Hepatocyte (in vitro differentiated cells): ENCODE results near the gene OR51A2. TPM values are rescaled to one million over a fixed set of nuclear protein-coding genes. Genes with fewer than 3 reads are reported as not detected.
"Not testable (repeated sequence)": the region's sequence is repeated elsewhere in the genome, so short reads cannot be mapped to it uniquely, and the experiment has no call there.

Source experiments
- DNase-seq: peaks from one replicate; pipeline ENCODE4 v3.0.0-alpha.2; 2016; ENCODE audit warnings: low spot score
- H2AFZ ChIP-seq: fragments of 200-600 bp; sonication (generic); 2 replicates; pipeline ENCODE4 v1.6.0; 2016; ENCODE audit warnings: antibody characterized with exemption, mild to moderate bottlenecking
- H3K27ac ChIP-seq: fragments of 200-600 bp; sonication (generic); 2 replicates; pipeline ENCODE4 v1.5.1; 2016; ENCODE audit warnings: mild to moderate bottlenecking
- H3K27me3 ChIP-seq: fragments of 200-600 bp; sonication (generic); 2 replicates; pipeline ENCODE4 v1.6.1; 2016
- H3K36me3 ChIP-seq: fragments of 200-600 bp; sonication (generic); replicated peaks from 2 replicates; pipeline ENCODE4 v1.5.1; 2016; ENCODE audit warnings: low read depth; ENCODE audit not compliant: insufficient read depth
- H3K4me1 ChIP-seq: fragments of 200-600 bp; sonication (generic); 2 replicates; pipeline ENCODE4 v1.5.1; 2016; ENCODE audit warnings: mild to moderate bottlenecking, moderate library complexity; ENCODE audit not compliant: insufficient read depth
- H3K4me2 ChIP-seq: fragments of 200-600 bp; sonication (generic); 2 replicates; pipeline ENCODE4 v1.6.0; 2016
- H3K4me3 ChIP-seq: fragments of 200-600 bp; sonication (generic); 2 replicates; pipeline ENCODE4 v1.5.1; 2016; ENCODE audit warnings: mild to moderate bottlenecking
- H3K79me2 ChIP-seq: fragments of 200-600 bp; sonication (generic); 2 replicates; pipeline ENCODE4 v1.6.0; 2017; ENCODE audit warnings: mild to moderate bottlenecking
- H3K9me2 ChIP-seq: fragments of 200-600 bp; sonication (generic); replicated peaks from 2 replicates; pipeline ENCODE4 v1.6.0; 2017; ENCODE audit warnings: mild to moderate bottlenecking; ENCODE audit not compliant: insufficient read depth
- H3K9me3 ChIP-seq: fragments of 200-600 bp; sonication (generic); 2 replicates; pipeline ENCODE4 v1.5.1; 2016; ENCODE audit warnings: low read depth, mild to moderate bottlenecking
- H4K20me1 ChIP-seq: fragments of 200-600 bp; sonication (generic); 2 replicates; pipeline ENCODE4 v1.6.0; 2016; ENCODE audit warnings: mild to moderate bottlenecking; ENCODE audit not compliant: insufficient read depth, poor library complexity, severe bottlenecking
- EZH2 ChIP-seq: fragments of 200-600 bp; sonication (generic); IDR thresholded peaks from 2 replicates; pipeline ENCODE4 v1.6.1; 2016; ENCODE audit warnings: antibody characterized with exemption, mild to moderate bottlenecking, borderline replicate concordance
- EZH2phosphoT487 ChIP-seq: fragments of 200-600 bp; sonication (generic); IDR thresholded peaks from one replicate; pipeline ENCODE4 v1.6.1; 2018; ENCODE audit warnings: antibody characterized with exemption, mild to moderate bottlenecking, low read depth, moderate library complexity; ENCODE audit not compliant: unreplicated experiment, severe bottlenecking
- WGBS: methylation state at CpG from one replicate; pipeline ENCODE4 v1.1.6; 2016; ENCODE audit warnings: low lambda C conversion rate; ENCODE audit errors: missing lambda C conversion rate; 5-methylcytosine and 5-hydroxymethylcytosine counted together
- polyA plus RNA-seq: library from polyadenylated mRNA; unstranded; fragments of >200 nt; fragmentation: Nextera tagmentation; extraction: Ambion mirVana; gene quantifications from 2 replicates; pipeline ENCODE4 v1.2.1, GENCODE V29; 2016
- total RNA-seq: library from RNA; depleted of rRNA; stranded (reverse); fragments of >200 nt; gene quantifications from 2 replicates; pipeline ENCODE4 v1.2.3, GENCODE V29; 2014
- TF ChIP-seq, protein P1 (sequence below): fragments of 200-600 bp; sonication (generic); IDR thresholded peaks from 2 replicates; pipeline ENCODE4 v1.5.1; 2016; ENCODE audit warnings: antibody characterized with exemption, mild to moderate bottlenecking; ENCODE audit not compliant: poor library complexity

OR51A2 gene
- total RNA-seq (not detected in 2 replicates), polyA plus RNA-seq (not detected in 2 replicates)

DNA sequence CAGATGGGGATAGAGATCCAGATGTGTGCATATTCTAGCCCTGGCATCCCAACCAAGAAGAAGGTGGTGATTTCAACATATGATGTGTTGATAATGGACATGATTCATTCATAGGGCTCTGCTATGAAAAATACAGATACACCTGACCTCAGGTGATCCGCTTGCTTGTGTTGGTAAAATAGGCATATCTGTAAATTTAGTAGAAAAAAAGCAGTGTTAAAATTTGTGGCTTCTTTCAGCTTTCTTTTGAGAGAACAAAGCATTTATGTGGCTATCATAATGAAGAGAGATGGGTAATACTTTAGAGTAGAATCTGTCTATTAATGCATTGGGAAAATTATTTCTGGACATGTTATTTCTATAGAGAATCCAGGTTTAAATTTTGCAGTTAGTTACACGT is at the start of gene OR51A2:
Gene OR51A2, minus strand, starts transcription at position 101 of the 400 bp plus-strand sequence. Its CDS starts 0 bp downstream, at position 101.
- not testable (repeated sequence) for H3K27me3 ChIP-seq, H3K4me1 ChIP-seq, H3K27ac ChIP-seq, H3K4me2 ChIP-seq, H3K4me3 ChIP-seq, H3K79me2 ChIP-seq, H2AFZ ChIP-seq, H4K20me1 ChIP-seq, DNase-seq, H3K9me2 ChIP-seq, H3K9me3 ChIP-seq, H3K36me3 ChIP-seq
- 76% methylated on average over 2 of the region's 2 CpGs for WGBS

- Histone ChIP-seq H3K36me3 (no peaks in the 10 kb centered on the region), H3K4me3 (no peak overlapping the region), H3K79me2 (no peaks in the 10 kb centered on the region), H3K4me1 (no peaks in the 10 kb centered on the region), H3K4me2 (no peak overlapping the region), H3K27ac (no peak overlapping the region), H3K27me3 (peaks cover 4% of the 10 kb centered on the region), H4K20me1 (no peaks in the 10 kb centered on the region), H3K9me2 (no peaks in the 10 kb centered on the region), H2AFZ (no peak overlapping the region), H3K9me3 (no peaks in the 10 kb centered on the region)
- peak; percentile 81 for DNase-seq
- 40% methylated on average over 6 of the region's 6 CpGs for WGBS
- TF ChIP-seq EZH2: no peak
- TF ChIP-seq, protein P1, sequence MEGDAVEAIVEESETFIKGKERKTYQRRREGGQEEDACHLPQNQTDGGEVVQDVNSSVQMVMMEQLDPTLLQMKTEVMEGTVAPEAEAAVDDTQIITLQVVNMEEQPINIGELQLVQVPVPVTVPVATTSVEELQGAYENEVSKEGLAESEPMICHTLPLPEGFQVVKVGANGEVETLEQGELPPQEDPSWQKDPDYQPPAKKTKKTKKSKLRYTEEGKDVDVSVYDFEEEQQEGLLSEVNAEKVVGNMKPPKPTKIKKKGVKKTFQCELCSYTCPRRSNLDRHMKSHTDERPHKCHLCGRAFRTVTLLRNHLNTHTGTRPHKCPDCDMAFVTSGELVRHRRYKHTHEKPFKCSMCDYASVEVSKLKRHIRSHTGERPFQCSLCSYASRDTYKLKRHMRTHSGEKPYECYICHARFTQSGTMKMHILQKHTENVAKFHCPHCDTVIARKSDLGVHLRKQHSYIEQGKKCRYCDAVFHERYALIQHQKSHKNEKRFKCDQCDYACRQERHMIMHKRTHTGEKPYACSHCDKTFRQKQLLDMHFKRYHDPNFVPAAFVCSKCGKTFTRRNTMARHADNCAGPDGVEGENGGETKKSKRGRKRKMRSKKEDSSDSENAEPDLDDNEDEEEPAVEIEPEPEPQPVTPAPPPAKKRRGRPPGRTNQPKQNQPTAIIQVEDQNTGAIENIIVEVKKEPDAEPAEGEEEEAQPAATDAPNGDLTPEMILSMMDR: peak; percentile 75
Measured at GRCh38 chr11:5004424-5005274, 49.1 kb upstream of the OR51A2 start.

GRCh38 chr11:4994551-4994950 is 39.0 kb upstream of the OR51A2 start, which contains the start of gene OR51L1:
TSS of gene OR51L1 (plus strand) at chr11:4994851. CDS start at chr11:4998983, 4,132 bp downstream.
- H3K4me2 ChIP-seq: no peak within 1 kb of the TSS
- H3K9me2 ChIP-seq: no peaks in the 10 kb centered on the region
- no peaks in the 10 kb centered on the region for H3K27me3 ChIP-seq
- no peaks in the 10 kb centered on the region for H3K4me1 ChIP-seq
- no peaks in the 10 kb centered on the region for H3K79me2 ChIP-seq
- no peaks in the 10 kb centered on the region for H4K20me1 ChIP-seq
- WGBS: 92% methylated on average over 2 of the region's 2 CpGs
- H3K9me3 ChIP-seq: no peaks in the 10 kb centered on the region
- no peak for DNase-seq
- no peaks in the 10 kb centered on the region for H3K36me3 ChIP-seq
- TF ChIP-seq, protein P1: no peak
- TF ChIP-seq EZH2: no peak
- no peak for TF ChIP-seq EZH2phosphoT487
- H3K27ac ChIP-seq: no peak within 1 kb of the TSS
- no peak within 1 kb of the TSS for H3K4me3 ChIP-seq
- no peak within 1 kb of the TSS for H2AFZ ChIP-seq

DNA sequence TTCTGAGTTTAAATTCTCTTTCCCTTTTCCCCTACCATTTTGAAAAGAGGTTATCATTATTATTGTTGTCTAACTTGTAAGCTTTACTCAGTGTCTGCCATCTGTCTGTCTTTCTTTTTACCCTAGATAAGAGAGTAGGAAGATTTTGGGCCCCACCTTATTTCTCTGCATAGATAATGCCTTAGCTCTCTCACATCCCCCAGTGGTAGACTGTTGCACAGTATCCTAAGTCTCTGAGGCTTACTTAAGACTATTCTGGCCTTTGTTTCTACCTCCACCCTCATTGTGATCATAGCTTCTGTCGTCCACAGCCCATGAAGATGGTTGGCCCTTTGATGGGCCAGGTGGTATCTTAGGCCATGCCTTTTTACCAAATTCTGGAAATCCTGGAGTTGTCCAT is 35.5 kb upstream of the OR51A2 start:
- H3K27me3 ChIP-seq: no peaks in the 10 kb centered on the region
- no peaks in the 10 kb centered on the region for H3K4me1 ChIP-seq
- H3K4me3 ChIP-seq: no peak overlapping the region
- no peak overlapping the region for H3K4me2 ChIP-seq
- no peaks in the 10 kb centered on the region for H3K79me2 ChIP-seq
- H3K9me3 ChIP-seq: no peaks in the 10 kb centered on the region
- TF ChIP-seq, protein P1: peak; percentile 24
- TF ChIP-seq EZH2phosphoT487 (no peak), EZH2 (no peak)
- H3K9me2 ChIP-seq: no peaks in the 10 kb centered on the region
- H4K20me1 ChIP-seq: no peaks in the 10 kb centered on the region
- peak; percentile 8 for DNase-seq
- H2AFZ ChIP-seq: no peak overlapping the region
- WGBS: 32% methylated on average over 1 of the region's 1 CpG
- no peak overlapping the region for H3K27ac ChIP-seq
- H3K36me3 ChIP-seq: no peaks in the 10 kb centered on the region
